ENCODE measurements around the gene ACTL8.

- TF ChIP-seq, protein P1, sequence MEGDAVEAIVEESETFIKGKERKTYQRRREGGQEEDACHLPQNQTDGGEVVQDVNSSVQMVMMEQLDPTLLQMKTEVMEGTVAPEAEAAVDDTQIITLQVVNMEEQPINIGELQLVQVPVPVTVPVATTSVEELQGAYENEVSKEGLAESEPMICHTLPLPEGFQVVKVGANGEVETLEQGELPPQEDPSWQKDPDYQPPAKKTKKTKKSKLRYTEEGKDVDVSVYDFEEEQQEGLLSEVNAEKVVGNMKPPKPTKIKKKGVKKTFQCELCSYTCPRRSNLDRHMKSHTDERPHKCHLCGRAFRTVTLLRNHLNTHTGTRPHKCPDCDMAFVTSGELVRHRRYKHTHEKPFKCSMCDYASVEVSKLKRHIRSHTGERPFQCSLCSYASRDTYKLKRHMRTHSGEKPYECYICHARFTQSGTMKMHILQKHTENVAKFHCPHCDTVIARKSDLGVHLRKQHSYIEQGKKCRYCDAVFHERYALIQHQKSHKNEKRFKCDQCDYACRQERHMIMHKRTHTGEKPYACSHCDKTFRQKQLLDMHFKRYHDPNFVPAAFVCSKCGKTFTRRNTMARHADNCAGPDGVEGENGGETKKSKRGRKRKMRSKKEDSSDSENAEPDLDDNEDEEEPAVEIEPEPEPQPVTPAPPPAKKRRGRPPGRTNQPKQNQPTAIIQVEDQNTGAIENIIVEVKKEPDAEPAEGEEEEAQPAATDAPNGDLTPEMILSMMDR (IDR thresholded peaks at IDR 0.05): no peak
- no peak for TF ChIP-seq POLR2AphosphoS5 (IDR thresholded peaks at IDR 0.05)
Observed at GRCh38 chr1:17746920-17747319, 8.2 kb upstream of the ACTL8 start.
